Measurements from ENCODE around the gene AKAP7. TPM values are rescaled to one million over a fixed set of nuclear protein-coding genes. Genes with fewer than 3 reads are reported as not detected.

The AKAP7 gene
- total RNA-seq, 2 donors from 2014 or later = 10.2 to 11.6 TPM

DNA sequence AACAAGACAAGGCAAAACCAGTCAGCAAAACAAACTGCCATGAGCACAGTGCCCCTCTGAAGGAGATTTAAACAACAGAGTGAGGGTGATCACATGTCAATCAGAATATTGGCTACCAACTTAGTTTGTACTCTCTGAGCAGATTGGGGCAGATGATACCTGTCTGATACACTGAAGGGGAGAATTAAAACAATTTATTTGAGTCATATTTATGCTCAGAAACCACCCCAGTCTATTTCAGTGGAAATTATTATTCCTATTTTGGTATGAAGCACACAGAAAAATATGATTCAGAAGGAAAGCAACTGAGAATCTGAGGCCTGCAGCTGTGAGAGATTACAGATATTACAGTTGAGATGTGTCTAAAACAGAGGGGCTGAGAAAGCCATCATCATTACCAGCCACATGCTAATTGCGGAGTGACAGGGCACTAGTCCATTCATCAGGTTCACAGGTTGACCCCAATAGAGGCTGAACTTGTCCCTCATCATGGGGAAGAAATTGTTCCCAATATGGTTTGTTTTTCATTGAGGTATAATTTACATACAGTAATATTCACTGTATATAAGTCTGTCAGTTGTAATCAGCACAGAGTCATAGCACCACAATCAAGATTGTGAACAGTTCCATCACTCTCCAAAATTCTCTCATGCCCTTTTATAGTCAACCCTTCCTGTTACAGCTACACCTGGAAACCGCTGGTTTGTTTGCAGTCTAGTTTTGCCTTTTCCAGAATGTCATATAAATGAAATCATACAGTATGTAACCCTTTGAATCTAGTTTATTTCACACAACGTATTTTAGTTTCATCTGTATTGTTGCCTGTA, 134.5 kb downstream of the AKAP7 start:
- H3K27ac ChIP-seq = no peak overlapping the region
- no peaks in the 10 kb centered on the region for H3K36me3 ChIP-seq
- no peak overlapping the region for H3K4me3 ChIP-seq
- H3K9me3 ChIP-seq = peaks cover 0 to 9% of the 10 kb centered on the region in 2 donors
- TF ChIP-seq, protein P1, sequence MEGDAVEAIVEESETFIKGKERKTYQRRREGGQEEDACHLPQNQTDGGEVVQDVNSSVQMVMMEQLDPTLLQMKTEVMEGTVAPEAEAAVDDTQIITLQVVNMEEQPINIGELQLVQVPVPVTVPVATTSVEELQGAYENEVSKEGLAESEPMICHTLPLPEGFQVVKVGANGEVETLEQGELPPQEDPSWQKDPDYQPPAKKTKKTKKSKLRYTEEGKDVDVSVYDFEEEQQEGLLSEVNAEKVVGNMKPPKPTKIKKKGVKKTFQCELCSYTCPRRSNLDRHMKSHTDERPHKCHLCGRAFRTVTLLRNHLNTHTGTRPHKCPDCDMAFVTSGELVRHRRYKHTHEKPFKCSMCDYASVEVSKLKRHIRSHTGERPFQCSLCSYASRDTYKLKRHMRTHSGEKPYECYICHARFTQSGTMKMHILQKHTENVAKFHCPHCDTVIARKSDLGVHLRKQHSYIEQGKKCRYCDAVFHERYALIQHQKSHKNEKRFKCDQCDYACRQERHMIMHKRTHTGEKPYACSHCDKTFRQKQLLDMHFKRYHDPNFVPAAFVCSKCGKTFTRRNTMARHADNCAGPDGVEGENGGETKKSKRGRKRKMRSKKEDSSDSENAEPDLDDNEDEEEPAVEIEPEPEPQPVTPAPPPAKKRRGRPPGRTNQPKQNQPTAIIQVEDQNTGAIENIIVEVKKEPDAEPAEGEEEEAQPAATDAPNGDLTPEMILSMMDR (IDR thresholded peaks at IDR 0.05) = no peak
- H3K4me1 ChIP-seq = no peaks in the 10 kb centered on the region
- no peaks in the 10 kb centered on the region for H3K27me3 ChIP-seq
- DNase-seq (ENCODE audit: low spot score) = no peak

DNA sequence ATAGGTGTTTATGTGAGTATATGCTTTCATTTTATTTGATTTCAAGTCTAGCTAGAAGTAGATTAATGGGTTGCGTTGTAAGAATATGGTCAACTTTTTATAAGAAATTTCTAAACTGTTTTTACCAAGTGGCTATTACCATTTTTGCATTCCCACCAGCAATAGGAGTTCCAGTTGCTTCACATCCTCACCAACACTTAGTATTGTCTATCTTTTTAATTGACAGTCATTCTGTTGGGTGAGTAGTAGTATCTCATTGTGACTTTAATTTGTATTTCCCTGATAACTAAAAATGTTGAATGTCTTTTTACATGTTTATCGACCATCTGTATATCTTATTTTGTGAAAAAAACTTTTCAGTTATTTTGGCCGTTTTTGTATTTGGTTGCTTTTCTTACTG, 135.3 kb downstream of the AKAP7 start:
- Histone ChIP-seq H3K36me3 (no peaks in the 10 kb centered on the region), H3K27ac (no peak overlapping the region), H3K9me3 (peaks cover 0 to 9% of the 10 kb centered on the region in 2 donors), H3K4me1 (no peaks in the 10 kb centered on the region), H3K4me3 (no peak overlapping the region), H3K27me3 (no peaks in the 10 kb centered on the region)
- TF ChIP-seq, protein P1 (IDR thresholded peaks at IDR 0.05) = no peak
- no peak for DNase-seq (ENCODE audit: low spot score)

DNA sequence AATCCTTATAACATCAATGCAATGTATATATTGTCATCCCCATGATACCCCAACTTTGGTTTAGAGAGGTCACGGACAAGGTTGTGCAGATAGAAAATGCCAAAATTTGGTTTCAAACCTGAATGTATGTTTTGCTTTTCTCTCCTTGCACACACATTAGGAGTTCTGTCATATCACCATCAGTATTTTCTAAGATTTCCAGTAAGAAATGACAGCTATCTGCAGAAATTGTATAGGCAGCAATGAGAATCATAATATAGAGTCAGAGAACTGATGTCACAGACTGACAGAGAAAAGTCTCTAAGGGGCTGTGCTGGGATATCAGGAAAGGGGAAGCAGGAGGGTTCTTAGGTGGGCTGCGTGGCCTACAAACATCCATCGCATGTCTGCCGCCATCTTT, 140.0 kb downstream of the AKAP7 start:
- DNase-seq (ENCODE audit: low spot score) = no peak
- TF ChIP-seq, protein P1 (IDR thresholded peaks at IDR 0.05) = no peak
- no peaks in the 10 kb centered on the region for H3K27me3 ChIP-seq
- no peak overlapping the region for H3K27ac ChIP-seq
- H3K9me3 ChIP-seq = peaks cover 0 to 6% of the 10 kb centered on the region in 2 donors
- no peaks in the 10 kb centered on the region for H3K36me3 ChIP-seq
- H3K4me1 ChIP-seq = no peaks in the 10 kb centered on the region
- no peak overlapping the region for H3K4me3 ChIP-seq

DNA sequence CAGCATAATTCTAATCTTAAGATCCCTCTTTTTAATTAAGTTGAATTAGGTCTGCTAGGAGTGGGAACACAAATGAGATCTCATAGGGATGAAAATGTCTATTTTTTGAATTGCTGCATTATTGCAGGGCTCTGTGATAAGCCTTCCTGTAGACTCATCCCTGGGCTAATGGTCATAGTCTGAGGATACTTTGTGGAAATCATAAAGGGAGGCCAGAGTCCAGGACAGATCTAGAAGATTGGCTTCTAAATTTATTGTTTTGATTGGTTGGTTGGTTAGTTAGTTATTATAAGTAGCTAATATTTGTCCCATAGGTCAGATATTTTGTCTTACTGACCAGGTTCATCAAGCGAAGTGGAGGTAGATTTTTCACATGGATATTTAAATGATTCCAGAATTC, 142.3 kb downstream of the AKAP7 start:
- Histone ChIP-seq H3K27me3 (no peaks in the 10 kb centered on the region), H3K9me3 (no peaks in the 10 kb centered on the region), H3K36me3 (no peaks in the 10 kb centered on the region), H3K4me3 (no peak overlapping the region), H3K4me1 (peaks cover 0 to 16% of the 10 kb centered on the region in 2 donors), H3K27ac (no peak overlapping the region)
- DNase-seq (ENCODE audit: low spot score) = no peak
- TF ChIP-seq, protein P1 (IDR thresholded peaks at IDR 0.05) = no peak

DNA sequence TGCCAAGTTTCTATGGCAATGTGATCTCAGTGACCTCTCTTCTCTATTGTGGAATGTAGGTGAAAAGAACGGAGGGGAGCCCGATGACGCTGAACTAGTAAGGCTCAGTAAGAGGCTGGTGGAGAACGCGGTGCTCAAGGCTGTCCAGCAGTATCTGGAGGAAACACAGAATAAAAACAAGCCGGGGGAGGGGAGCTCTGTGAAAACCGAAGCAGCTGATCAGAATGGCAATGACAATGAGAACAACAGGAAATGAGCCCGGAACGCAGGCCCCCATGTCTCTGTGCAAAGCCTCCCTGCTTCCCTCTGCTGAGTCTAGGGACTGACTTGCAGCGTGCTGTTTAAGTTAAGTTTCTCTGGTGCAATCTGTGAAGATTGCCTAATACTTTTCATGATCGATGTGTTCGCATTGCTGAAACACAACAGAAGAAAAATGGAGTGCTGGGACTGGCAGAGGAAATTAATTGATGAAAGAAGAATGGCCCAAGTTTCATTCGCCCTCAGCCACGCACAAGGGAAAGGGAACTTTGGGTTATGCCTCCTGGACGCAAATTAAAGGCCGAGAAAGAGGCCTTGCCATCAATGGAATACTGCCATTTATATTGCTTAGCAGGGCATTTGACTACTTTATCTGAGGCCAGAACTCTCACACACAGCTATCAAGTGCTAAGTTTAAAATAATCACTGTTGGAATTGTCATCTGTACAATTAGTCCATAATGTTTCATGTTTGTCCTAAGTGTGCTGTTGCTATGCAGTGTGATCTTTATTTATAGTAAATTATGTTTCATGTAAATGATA, 146.4 kb downstream of the AKAP7 start:
- TF ChIP-seq, protein P1 (IDR thresholded peaks at IDR 0.05) = no peak
- Histone ChIP-seq H3K27me3 (no peaks in the 10 kb centered on the region), H3K4me3 (no peak overlapping the region), H3K36me3 (no peaks in the 10 kb centered on the region), H3K9me3 (no peaks in the 10 kb centered on the region), H3K4me1 (peaks cover 0 to 16% of the 10 kb centered on the region in 2 donors), H3K27ac (no peak overlapping the region)
- no peak for DNase-seq (ENCODE audit: low spot score)

Measured in right atrium auricular region (tissue), 2 donors.